RWPE1 (cell line): ENCODE results near the gene TRPC4.

Source experiments
- CTCF ChIA-PET: fragments of 350-600 bp; sonication (Branson Sonifier 250); formaldehyde crosslinking; extraction: SDS; loops from one replicate; lab custom pipeline; 2021; lab: Yijun Ruan, JAX
- POLR2A ChIA-PET: fragments of 400-600 bp; formaldehyde crosslinking; extraction: SDS; loops from one replicate; lab custom pipeline; 2020; ENCODE audit warnings: antibody characterized with exemption; ENCODE audit not compliant: low non-redundant PET; lab: Yijun Ruan, JAX
- DNase-seq: peaks from one replicate; pipeline ENCODE4 v3.0.0; 2012; ENCODE audit warnings: low spot score
- H3K27ac ChIP-seq: fragments of 450-650 bp; 2 replicates; pipeline ENCODE4 v1.5.1; 2017
- CTCF ChIP-seq: fragments of 450-650 bp; conservative IDR thresholded peaks from 2 replicates; pipeline ENCODE4 v1.5.1; 2017; ENCODE audit warnings: low read depth, mild to moderate bottlenecking

TRPC4 gene

GRCh38 chr13:37707739-37708500 lies 161.7 kb downstream of the TRPC4 start:
- H3K27ac ChIP-seq, result no peak overlapping the region
- CTCF ChIA-PET, result no interaction called here
- POLR2A ChIA-PET, result no interaction called here
- no peak for TF ChIP-seq CTCF
- DNase-seq, result no peak

- ChIA-PET POLR2A (no interaction called here), CTCF (interaction anchor here (0.6 kb wide), 1 partner anchor 12 kb away, joined by 4 read pairs; no protein-coding TSS in a partner anchor)
- no peak overlapping the region for H3K27ac ChIP-seq
- no peak for TF ChIP-seq CTCF
- DNase-seq, result no peak
Observed at GRCh38 chr13:37706041-37706440, 163.5 kb downstream of the TRPC4 start.

GRCh38 chr13:37701972-37702371 lies 167.6 kb downstream of the TRPC4 start:
- peak; percentile 39 for DNase-seq
- H3K27ac ChIP-seq, result no peak overlapping the region
- ChIA-PET CTCF (no interaction called here), POLR2A (no interaction called here)
- no peak for TF ChIP-seq CTCF

- ChIA-PET POLR2A (no interaction called here), CTCF (interaction anchor here (0.9 kb wide), 1 partner anchor 881 kb away, joined by 3 read pairs; no protein-coding TSS in a partner anchor)
- TF ChIP-seq CTCF, result no peak
- no peak overlapping the region for H3K27ac ChIP-seq
- no peak for DNase-seq
Observed at GRCh38 chr13:37701306-37701705, 168.3 kb downstream of the TRPC4 start.

- CTCF ChIA-PET, result interaction anchor here (0.9 kb wide), 1 partner anchor 882 kb away, joined by 3 read pairs; no protein-coding TSS in a partner anchor
- TF ChIP-seq CTCF, result no peak
Observed at GRCh38 chr13:37700887-37701286, 168.7 kb downstream of the TRPC4 start.

GRCh38 chr13:37695200-37695599 lies 174.4 kb downstream of the TRPC4 start:
- ChIA-PET CTCF (no interaction called here), POLR2A (no interaction called here)
- no peak overlapping the region for H3K27ac ChIP-seq
- DNase-seq, result no peak
- TF ChIP-seq CTCF, result no peak

More at GRCh38 chr13:37700887-37701286, 168.7 kb downstream of the TRPC4 start:
- POLR2A ChIA-PET, result no interaction called here
- no peak for DNase-seq
- no peak overlapping the region for H3K27ac ChIP-seq
